PC-3 (cell line): ENCODE data around the gene SFSWAP. TPM values are rescaled to one million over a fixed set of nuclear protein-coding genes. Genes with fewer than 3 reads are reported as not detected.

Experiments used
- ATAC-seq: fragments of 200-7000 bp; cut with Tn5 transposase; 2 replicates; pipeline ENCODE4 v1.9.1; 2020; ENCODE audit warnings: mild to moderate bottlenecking, moderate library complexity
- BruUV-seq: library from RNA; stranded (reverse); fragments of 400-500 nt; replicated peaks from 2 replicates; lab custom pipeline; 2021; lab: Mats Ljungman, UMichigan
- CTCF ChIA-PET: fragments of 300-600 bp; sonication (Branson Sonifier 250); formaldehyde crosslinking; loops from one replicate; lab custom pipeline; 2022; ENCODE audit warnings: antibody characterized with exemption; lab: Charles Lee
- POLR2A ChIA-PET: fragments of 300-600 bp; sonication (Branson Sonifier 250); formaldehyde crosslinking; loops from one replicate; lab custom pipeline; 2022; ENCODE audit warnings: antibody characterized with exemption; ENCODE audit not compliant: unreplicated experiment; lab: Charles Lee
- DNase-seq: peaks from one replicate; pipeline ENCODE4 v3.0.0-alpha.2; 2015
- H2AFZ ChIP-seq: fragments of 300-600 bp; sonication (generic); 2 replicates; pipeline ENCODE4 v1.6.0; 2016; ENCODE audit warnings: antibody characterized with exemption, low read length
- H3F3A ChIP-seq: fragments of 300-600 bp; sonication (generic); one replicate; pipeline ENCODE4 v1.6.0; 2017; ENCODE audit warnings: antibody characterized with exemption, low read length, control low read depth, mild to moderate bottlenecking; ENCODE audit not compliant: unreplicated experiment
- H3K27ac ChIP-seq: fragments of 300-600 bp; sonication (generic); 2 replicates; pipeline ENCODE4 v1.5.1; 2016; ENCODE audit warnings: mild to moderate bottlenecking, low read length
- H3K27me3 ChIP-seq: fragments of 300-600 bp; sonication (generic); 2 replicates; pipeline ENCODE4 v1.6.1; 2016; ENCODE audit warnings: low read length, mixed read lengths
- H3K36me3 ChIP-seq: fragments of 300-600 bp; sonication (generic); 2 replicates; pipeline ENCODE4 v1.6.1; 2016; ENCODE audit warnings: low read depth, mixed run types, low read length, mixed read lengths
- H3K4me1 ChIP-seq: fragments of 300-600 bp; sonication (generic); 2 replicates; pipeline ENCODE4 v1.5.1; 2016; ENCODE audit warnings: low read length; ENCODE audit not compliant: insufficient read depth
- H3K4me2 ChIP-seq: fragments of 300-600 bp; sonication (generic); 2 replicates; pipeline ENCODE4 v1.6.0; 2016; ENCODE audit warnings: low read length
- H3K4me3 ChIP-seq: fragments of 300-600 bp; sonication (generic); 2 replicates; pipeline ENCODE4 v1.5.1; 2016; ENCODE audit warnings: mild to moderate bottlenecking, low read length, mixed read lengths
- H3K79me2 ChIP-seq: fragments of 300-600 bp; sonication (generic); 2 replicates; pipeline ENCODE4 v1.6.1; 2017; ENCODE audit warnings: low read length, mixed read lengths
- H3K9ac ChIP-seq: fragments of 300-600 bp; sonication (generic); 2 replicates; pipeline ENCODE4 v1.6.0; 2016; ENCODE audit warnings: mild to moderate bottlenecking, low read length
- H3K9me2 ChIP-seq: fragments of 300-600 bp; sonication (generic); replicated peaks from 2 replicates; pipeline ENCODE4 v1.6.1; 2016; ENCODE audit warnings: mixed run types, low read length, mixed read lengths
- H3K9me3 ChIP-seq: fragments of 300-600 bp; sonication (generic); 2 replicates; pipeline ENCODE4 v1.6.1; 2016; ENCODE audit warnings: low read length, mixed read lengths
- H4K20me1 ChIP-seq: fragments of 300-600 bp; sonication (generic); 2 replicates; pipeline ENCODE4 v1.6.1; 2016; ENCODE audit warnings: low read length, mixed read lengths
- CTCF ChIP-seq: fragments of 300-600 bp; sonication (generic); conservative IDR thresholded peaks from 2 replicates; pipeline ENCODE4 v1.5.1; 2017; ENCODE audit warnings: antibody characterized with exemption, low read depth, mild to moderate bottlenecking, low read length
- EZH2 ChIP-seq: fragments of 300-600 bp; sonication (generic); IDR thresholded peaks from one replicate; pipeline ENCODE4 v1.6.1; 2017; ENCODE audit warnings: antibody characterized with exemption, mild to moderate bottlenecking, low read length; ENCODE audit not compliant: unreplicated experiment
- EZH2phosphoT487 ChIP-seq: fragments of 300-600 bp; sonication (generic); IDR thresholded peaks from 2 replicates; pipeline ENCODE4 v1.6.1; 2018; ENCODE audit warnings: mild to moderate bottlenecking, antibody characterized with exemption, low read length, borderline replicate concordance
- intact Hi-C: fragments of 100-400 bp; cut with micrococcal nuclease; formaldehyde crosslinking; loops from 2 replicates; pipeline ENCODE4 v1.9.0; 2023
- total RNA-seq: library from RNA; depleted of rRNA; stranded (reverse); fragments of >200 nt; gene quantifications from 2 replicates; pipeline ENCODE4 v1.2.3, GENCODE V29; 2014

Gene SFSWAP
- total RNA-seq, 1 experiment from 2014 or later, result 57.5 TPM

GRCh38 chr12:131799195-131799594 is 88.3 kb downstream of the SFSWAP start:
- no peak overlapping the region for H2AFZ ChIP-seq
- ATAC-seq (no peak), DNase-seq (no peak)
- H3K79me2 ChIP-seq, result no peaks in the 10 kb centered on the region
- H3K4me1 ChIP-seq, result peaks cover 10% of the 10 kb centered on the region; the same call in 1 of the 2 replicates
- intact Hi-C loops, result no loop called here
- no peaks in the 10 kb centered on the region for H3K9me2 ChIP-seq
- CTCF ChIA-PET, result no interaction called here
- no peak overlapping the region for H3K9ac ChIP-seq
- no peak overlapping the region for H3K4me3 ChIP-seq
- POLR2A ChIA-PET, result interaction anchor here (0.6 kb wide), 1 partner anchor 70 kb away, joined by 3 read pairs; no protein-coding TSS in a partner anchor
- H3K27me3 ChIP-seq, result no peaks in the 10 kb centered on the region
- H3F3A ChIP-seq, result no peaks in the 10 kb centered on the region
- H4K20me1 ChIP-seq, result no peaks in the 10 kb centered on the region
- no TSS peak for BruUV-seq
- H3K4me2 ChIP-seq, result no peak overlapping the region
- TF ChIP-seq EZH2phosphoT487, result no peak
- no peak for TF ChIP-seq CTCF
- TF ChIP-seq EZH2, result no peak
- no peaks in the 10 kb centered on the region for H3K9me3 ChIP-seq
- peaks cover 13% of the 10 kb centered on the region; the same call in 1 of the 2 replicates for H3K36me3 ChIP-seq
- no peak overlapping the region for H3K27ac ChIP-seq

- Histone ChIP-seq H3K9me2 (no peaks in the 10 kb centered on the region), H3K4me1 (peaks cover 10% of the 10 kb centered on the region; the same call in 1 of the 2 replicates), H4K20me1 (no peaks in the 10 kb centered on the region), H2AFZ (no peak overlapping the region), H3K9ac (no peak overlapping the region), H3K36me3 (peaks cover 13% of the 10 kb centered on the region; the same call in 1 of the 2 replicates), H3K9me3 (no peaks in the 10 kb centered on the region), H3K79me2 (no peaks in the 10 kb centered on the region), H3K4me3 (no peak overlapping the region), H3K27ac (no peak overlapping the region), H3K4me2 (no peak overlapping the region), H3K27me3 (no peaks in the 10 kb centered on the region), H3F3A (no peaks in the 10 kb centered on the region)
- intact Hi-C loops, result no loop called here
- ChIA-PET POLR2A (interaction anchor here (0.6 kb wide), 1 partner anchor 71 kb away, joined by 3 read pairs; no protein-coding TSS in a partner anchor), CTCF (no interaction called here)
- DNase-seq (no peak), ATAC-seq (no peak)
- no TSS peak for BruUV-seq
- TF ChIP-seq EZH2phosphoT487 (no peak), EZH2 (no peak), CTCF (no peak)
Observed at GRCh38 chr12:131799828-131800593, 89.1 kb downstream of the SFSWAP start.
